K562 (cell line): ENCODE data around the gene PFKFB2. TPM values are rescaled to one million over a fixed set of nuclear protein-coding genes. Genes with fewer than 3 reads are reported as not detected.

ENCODE experiments used
- ARID1B ChIP-seq: fragments of 450-650 bp; IDR thresholded peaks from 2 replicates; pipeline ENCODE4 v1.6.1; 2016; ENCODE audit warnings: antibody characterized with exemption, mild to moderate bottlenecking, inconsistent platforms
- MAFF ChIP-seq: IDR thresholded peaks from 2 replicates; pipeline ENCODE4 v1.6.1; 2012; ENCODE audit warnings: low read length, improper control_type of control experiment
- NR3C1 ChIP-seq: sonication (generic); formaldehyde crosslinking; IDR thresholded peaks from 2 replicates; pipeline ENCODE4 v1.8.1; 2022; ENCODE audit warnings: missing genetic modification reagents
- OTX1 ChIP-seq: fragments of 450-650 bp; formaldehyde crosslinking; IDR thresholded peaks from 2 replicates; pipeline ENCODE4 v1.4.0; 2022; ENCODE audit warnings: mild to moderate bottlenecking
- SRF ChIP-seq, 2 experiments: fragments of 250-450, 450-650 bp in 1 of 2; sonication (Bioruptor Pico) in 1 of 2; sonication (generic) in 1 of 2; formaldehyde crosslinking; IDR thresholded peaks; 2 replicates each; pipeline versions ENCODE4 v1.5.0 to v1.5.1; 2020 to 2022; ENCODE audit warnings: mild to moderate bottlenecking in 1 of 2, missing genetic modification reagents in 1 of 2
- SUPT5H ChIP-seq: fragments of 450-650 bp; IDR thresholded peaks from 2 replicates; pipeline ENCODE4 v1.6.1; 2016
- TAF7 ChIP-seq: fragments of 450-650 bp; IDR thresholded peaks from 2 replicates; pipeline ENCODE4 v1.6.1; 2016; ENCODE audit warnings: missing genetic modification characterization, missing compliant biosample characterization
- ZFP30 ChIP-seq: fragments of 250-450 bp; sonication (Bioruptor Pico); IDR thresholded peaks from 2 replicates; pipeline ENCODE4 v1.8.0; 2022; ENCODE audit warnings: moderate library complexity, mild to moderate bottlenecking, inconsistent platforms, borderline replicate concordance
- ZNF175 ChIP-seq: fragments of 200-800 bp; sonication (Bioruptor generic); IDR thresholded peaks from 2 replicates; pipeline ENCODE4 v1.6.1; 2016; ENCODE audit warnings: low read depth, mild to moderate bottlenecking, missing genetic modification characterization, missing compliant biosample characterization
- ZNF444 ChIP-seq: fragments of 250-450 bp; sonication (Bioruptor Pico); IDR thresholded peaks from 2 replicates; pipeline ENCODE4 v1.4.0; 2020; ENCODE audit warnings: mild to moderate bottlenecking, moderate library complexity
- polyA plus RNA-seq, 8 experiments: library from polyadenylated mRNA; depleted of rRNA in 4 of 8; stranded (reverse) in 5 of 8; unstranded in 3 of 8; fragments of >200 nt; fragmentation: Nextera tagmentation in 2 of 8; fragmentation: Illumina TruSeq in 1 of 8; extraction: Ambion mirVana in 2 of 8; extraction: Trizol in 1 of 8; gene quantifications; 2 replicates each; pipeline versions ENCODE4 v1.2.1 to v1.2.3, GENCODE V29; 2011 to 2014; ENCODE audit warnings: inconsistent platforms in 1 of 8, missing spikeins in 1 of 8
- total RNA-seq, 7 experiments: library from RNA; depleted of rRNA in 6 of 7; stranded (reverse); fragments of >200 nt in 6 of 7; fragmentation: Illumina TruSeq in 2 of 7; extraction: Trizol in 2 of 7; gene quantifications; 2 replicates each; pipeline versions ENCODE4 v1.2.1 to v1.2.3, GENCODE V29; 2011 to 2021; ENCODE audit warnings: low replicate concordance in 1 of 7
- TF ChIP-seq, protein P1 (sequence below): fragments of 450-650 bp; formaldehyde crosslinking; IDR thresholded peaks from 2 replicates; pipeline ENCODE4 v1.4.0; 2020; ENCODE audit warnings: mild to moderate bottlenecking, moderate library complexity

The PFKFB2 gene
- total and polyA plus RNA-seq, 9 of the 15 experiments (the other 6 are each of a cell fraction or from before 2014, with no cell fraction given) = 6.9 to 26.0 (median 16.4) TPM

DNA sequence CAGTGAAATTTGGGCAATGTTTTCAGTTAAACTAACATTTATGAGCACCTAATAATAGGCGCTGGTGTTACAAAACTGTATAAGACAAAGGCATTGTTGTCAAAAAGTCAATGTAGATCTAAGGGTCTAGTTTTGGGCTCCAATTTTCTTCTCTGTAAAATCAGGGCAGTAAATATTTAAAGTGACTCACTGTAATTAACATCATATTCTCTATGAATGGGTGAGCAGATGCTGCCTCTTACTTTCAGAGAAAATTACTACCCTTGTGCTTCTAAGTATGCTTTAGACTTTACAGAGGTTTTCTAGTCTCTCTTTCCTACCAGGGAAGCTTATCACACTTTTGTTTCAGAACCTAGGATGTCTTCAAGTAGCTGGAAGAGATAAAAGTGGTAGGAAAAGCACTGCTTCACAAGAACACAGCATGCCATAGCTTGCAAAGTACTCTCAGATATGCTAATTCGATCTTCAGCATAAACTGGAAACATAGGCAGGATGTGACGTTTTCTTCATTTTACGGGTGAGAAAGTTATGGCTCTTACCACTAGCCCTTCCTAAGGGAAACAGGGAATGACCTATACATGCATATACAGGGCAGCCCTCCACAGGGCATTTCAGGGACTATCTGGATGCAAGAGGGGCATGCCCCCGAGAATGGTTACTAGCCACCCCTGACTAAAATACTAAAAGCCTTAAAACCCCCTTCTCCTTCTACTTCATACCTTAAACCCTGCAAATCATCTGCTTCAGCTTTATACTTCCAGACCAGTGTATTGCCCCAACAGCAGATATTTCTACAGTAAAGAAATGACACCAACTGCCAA, 23.2 kb upstream of the PFKFB2 start (continued):
- no peak for TF ChIP-seq ARID1B
- TF ChIP-seq SUPT5H = no peak
- 0 out of 4 replicates have a peak, but pooled peaks of 1 of the 2 experiments have one; percentile 22 for TF ChIP-seq SRF (CRISPR knock-in tag; IDR thresholded peaks at IDR 0.05)
- no peak for TF ChIP-seq ZNF444 (CRISPR knock-in tag)
- TF ChIP-seq, protein P1, sequence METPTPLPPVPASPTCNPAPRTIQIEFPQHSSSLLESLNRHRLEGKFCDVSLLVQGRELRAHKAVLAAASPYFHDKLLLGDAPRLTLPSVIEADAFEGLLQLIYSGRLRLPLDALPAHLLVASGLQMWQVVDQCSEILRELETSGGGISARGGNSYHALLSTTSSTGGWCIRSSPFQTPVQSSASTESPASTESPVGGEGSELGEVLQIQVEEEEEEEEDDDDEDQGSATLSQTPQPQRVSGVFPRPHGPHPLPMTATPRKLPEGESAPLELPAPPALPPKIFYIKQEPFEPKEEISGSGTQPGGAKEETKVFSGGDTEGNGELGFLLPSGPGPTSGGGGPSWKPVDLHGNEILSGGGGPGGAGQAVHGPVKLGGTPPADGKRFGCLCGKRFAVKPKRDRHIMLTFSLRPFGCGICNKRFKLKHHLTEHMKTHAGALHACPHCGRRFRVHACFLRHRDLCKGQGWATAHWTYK (CRISPR knock-in tag) = no peak
- no peak for TF ChIP-seq OTX1 (CRISPR knock-in tag)
- TF ChIP-seq NR3C1 = no peak
- TF ChIP-seq ZFP30 (CRISPR knock-in tag) = no peak
- no peak for TF ChIP-seq ZNF175 (CRISPR knock-in tag)
- no peak for TF ChIP-seq MAFF
- no peak for TF ChIP-seq TAF7 (tag)
